Adrenal gland (tissue), 5 donors: Measurements from ENCODE around the gene SLC47A2.

Source experiments
- CTCF ChIP-seq, 6 experiments: fragments of 450-650 bp in 4 of 6; fragments of 200-600 bp in 2 of 6; sonication (generic) in 1 of 6; IDR thresholded peaks; 1 replicate in 5 of 6; 2 replicates in 1 of 6; pipeline versions ENCODE4 v1.5.1 to v1.8.0; 2016 to 2021; ENCODE audit warnings: antibody characterized with exemption in 6 of 6, mild to moderate bottlenecking in 2 of 6, moderate library complexity in 1 of 6
- POLR2A ChIP-seq, 2 donors: fragments of 450-650 bp; IDR thresholded peaks; one replicate each; pipeline ENCODE4 v1.6.1; 2017; ENCODE audit warnings: antibody characterized with exemption in 2 of 2, mild to moderate bottlenecking in 2 of 2, moderate library complexity in 1 of 2
- donor health status: DM: no; HTN: no; CAD: no.

GRCh38 chr17:19705201-19705600, 11.2 kb downstream of the SLC47A2 start:
- TF ChIP-seq CTCF (IDR thresholded peaks at IDR 0.05) (no peak), POLR2A (IDR thresholded peaks at IDR 0.05) (no peak)
